ENCODE measurements around the gene PIGX.
A peak's percentile ranks its signal among the peaks of the same experiment; 100 is the strongest.

PIGX gene

GRCh38 chr3:196711838-196712513, at the start of gene PIGX, which contains the start of gene CEP19:
PIGX (plus strand) TSS chr3:196712377.
CEP19 (minus strand) TSS chr3:196712250; CDS start chr3:196708657, 3,593 bp downstream.
- peak; percentile 90 for DNase-seq

GRCh38 chr3:196662711-196663571, 49.2 kb upstream of the PIGX start:
- DNase-seq = no peak

GRCh38 chr3:196666001-196666867, 45.9 kb upstream of the PIGX start:
- DNase-seq = no peak

- DNase-seq = no peak
Measured at GRCh38 chr3:196667056-196667825, 44.9 kb upstream of the PIGX start.

- DNase-seq = no peak
Measured at GRCh38 chr3:196670339-196670738, 41.8 kb upstream of the PIGX start.

- DNase-seq = no peak
Measured at GRCh38 chr3:196673632-196674031, 38.5 kb upstream of the PIGX start.

- no peak for DNase-seq
Measured at GRCh38 chr3:196677353-196677752, 34.8 kb upstream of the PIGX start.

GRCh38 chr3:196677931-196678330, 34.2 kb upstream of the PIGX start:
- DNase-seq = no peak

- DNase-seq = peak; percentile 77
Measured at GRCh38 chr3:196684548-196685407, 27.4 kb upstream of the PIGX start.

GRCh38 chr3:196686436-196686835, 25.7 kb upstream of the PIGX start:
- no peak for DNase-seq

- DNase-seq = peak; percentile 22
Measured at GRCh38 chr3:196688349-196688748, 23.8 kb upstream of the PIGX start.

GRCh38 chr3:196689941-196690660, 22.1 kb upstream of the PIGX start:
- DNase-seq = no peak

GRCh38 chr3:196691386-196691785, 20.8 kb upstream of the PIGX start:
- DNase-seq = no peak

- DNase-seq = peak; percentile 7
Measured at GRCh38 chr3:196694202-196694638, 18.0 kb upstream of the PIGX start.

- DNase-seq = no peak
Measured at GRCh38 chr3:196694941-196695848, 17.0 kb upstream of the PIGX start.

- no peak for DNase-seq
Measured at GRCh38 chr3:196695849-196696226, 16.3 kb upstream of the PIGX start.

GRCh38 chr3:196697270-196697669, 14.9 kb upstream of the PIGX start:
- no peak for DNase-seq

GRCh38 chr3:196699749-196700148, 12.4 kb upstream of the PIGX start:
- no peak for DNase-seq

- no peak for DNase-seq
Measured at GRCh38 chr3:196700801-196701200, 11.4 kb upstream of the PIGX start.

- DNase-seq = no peak
Measured at GRCh38 chr3:196706327-196706726, 5.8 kb upstream of the PIGX start.
